GM06990 (cell line): ENCODE results near the gene SYNGR1.

ENCODE experiments used
- DNase-seq: peaks from one replicate; pipeline ENCODE4 v3.0.0-alpha.2; 2011; ENCODE audit not compliant: insufficient read length; ENCODE audit errors: extremely low read depth
- H3K27me3 ChIP-seq: replicated peaks from 2 replicates; pipeline ENCODE4 v1.6.0; 2011; ENCODE audit warnings: low read length; ENCODE audit not compliant: control insufficient read depth, insufficient read depth
- H3K36me3 ChIP-seq: 2 replicates; pipeline ENCODE4 v1.5.1; 2011; ENCODE audit warnings: low read length; ENCODE audit not compliant: control insufficient read depth, insufficient read depth
- H3K4me3 ChIP-seq: replicated peaks from 2 replicates; pipeline ENCODE4 v1.5.1; 2011; ENCODE audit warnings: low read depth, mild to moderate bottlenecking, control low read depth, low read length
- TF ChIP-seq, protein P1 (sequence below): IDR thresholded peaks from 2 replicates; pipeline ENCODE4 v1.5.1; 2011; ENCODE audit warnings: low read length, control low read depth, mild to moderate bottlenecking, inconsistent platforms; ENCODE audit not compliant: insufficient read depth, poor library complexity, severe bottlenecking

SYNGR1 gene, protein sequence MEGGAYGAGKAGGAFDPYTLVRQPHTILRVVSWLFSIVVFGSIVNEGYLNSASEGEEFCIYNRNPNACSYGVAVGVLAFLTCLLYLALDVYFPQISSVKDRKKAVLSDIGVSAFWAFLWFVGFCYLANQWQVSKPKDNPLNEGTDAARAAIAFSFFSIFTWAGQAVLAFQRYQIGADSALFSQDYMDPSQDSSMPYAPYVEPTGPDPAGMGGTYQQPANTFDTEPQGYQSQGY

GRCh38 chr22:39349967-39350726, at the start of gene SYNGR1:
SYNGR1 (plus strand) TSS chr22:39349991; CDS start chr22:39350011, 20 bp downstream.
- H3K4me3 ChIP-seq, result peak within 1 kb of the TSS; percentile 58
- H3K36me3 ChIP-seq, result no peaks in the 10 kb centered on the region
- H3K27me3 ChIP-seq, result no peaks in the 10 kb centered on the region
- DNase-seq, result no peak
- TF ChIP-seq, protein P1, sequence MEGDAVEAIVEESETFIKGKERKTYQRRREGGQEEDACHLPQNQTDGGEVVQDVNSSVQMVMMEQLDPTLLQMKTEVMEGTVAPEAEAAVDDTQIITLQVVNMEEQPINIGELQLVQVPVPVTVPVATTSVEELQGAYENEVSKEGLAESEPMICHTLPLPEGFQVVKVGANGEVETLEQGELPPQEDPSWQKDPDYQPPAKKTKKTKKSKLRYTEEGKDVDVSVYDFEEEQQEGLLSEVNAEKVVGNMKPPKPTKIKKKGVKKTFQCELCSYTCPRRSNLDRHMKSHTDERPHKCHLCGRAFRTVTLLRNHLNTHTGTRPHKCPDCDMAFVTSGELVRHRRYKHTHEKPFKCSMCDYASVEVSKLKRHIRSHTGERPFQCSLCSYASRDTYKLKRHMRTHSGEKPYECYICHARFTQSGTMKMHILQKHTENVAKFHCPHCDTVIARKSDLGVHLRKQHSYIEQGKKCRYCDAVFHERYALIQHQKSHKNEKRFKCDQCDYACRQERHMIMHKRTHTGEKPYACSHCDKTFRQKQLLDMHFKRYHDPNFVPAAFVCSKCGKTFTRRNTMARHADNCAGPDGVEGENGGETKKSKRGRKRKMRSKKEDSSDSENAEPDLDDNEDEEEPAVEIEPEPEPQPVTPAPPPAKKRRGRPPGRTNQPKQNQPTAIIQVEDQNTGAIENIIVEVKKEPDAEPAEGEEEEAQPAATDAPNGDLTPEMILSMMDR, result no peak

DNA sequence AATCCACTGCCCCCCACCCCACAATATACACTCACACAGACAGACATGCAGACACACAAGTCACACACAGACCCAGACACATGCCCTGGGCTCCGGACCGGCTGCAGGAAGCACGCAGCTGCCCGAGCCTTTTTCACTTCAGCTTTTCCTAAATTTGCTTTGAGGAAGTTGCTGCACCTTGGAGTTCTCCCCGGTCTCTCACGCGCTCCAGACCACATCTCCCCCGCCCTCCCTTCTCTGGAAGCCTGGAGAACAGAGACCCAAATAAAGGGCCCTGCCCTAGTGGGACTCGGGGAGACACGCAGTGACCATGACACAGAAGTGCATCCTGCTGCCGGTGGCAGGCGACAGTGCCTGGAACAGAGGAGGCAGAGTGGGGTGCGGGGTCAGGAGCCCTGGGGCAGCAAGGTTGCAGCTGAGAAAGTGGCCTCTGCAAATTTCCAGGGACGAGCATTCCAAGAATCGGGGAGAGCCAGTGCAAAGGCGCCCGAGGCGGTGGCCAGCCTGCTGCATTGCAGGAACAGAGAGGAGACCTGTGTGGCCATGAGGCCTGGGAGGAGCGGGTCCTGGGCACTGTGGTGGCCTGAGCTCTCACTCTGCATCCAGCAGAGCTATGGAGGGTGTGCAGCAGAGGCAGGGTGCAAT, 49.5 kb upstream of the SYNGR1 start:
- TF ChIP-seq, protein P1, result no peak
- DNase-seq, result no peak
- no peak overlapping the region; the same call in 1 of the 2 replicates for H3K4me3 ChIP-seq
- H3K36me3 ChIP-seq, result no peaks in the 10 kb centered on the region
- H3K27me3 ChIP-seq, result no peaks in the 10 kb centered on the region

- DNase-seq, result no peak
- no peaks in the 10 kb centered on the region for H3K36me3 ChIP-seq
- no peaks in the 10 kb centered on the region for H3K27me3 ChIP-seq
- H3K4me3 ChIP-seq, result no peak overlapping the region
- TF ChIP-seq, protein P1, result no peak
Measured at GRCh38 chr22:39301108-39301507, 48.7 kb upstream of the SYNGR1 start.

DNA sequence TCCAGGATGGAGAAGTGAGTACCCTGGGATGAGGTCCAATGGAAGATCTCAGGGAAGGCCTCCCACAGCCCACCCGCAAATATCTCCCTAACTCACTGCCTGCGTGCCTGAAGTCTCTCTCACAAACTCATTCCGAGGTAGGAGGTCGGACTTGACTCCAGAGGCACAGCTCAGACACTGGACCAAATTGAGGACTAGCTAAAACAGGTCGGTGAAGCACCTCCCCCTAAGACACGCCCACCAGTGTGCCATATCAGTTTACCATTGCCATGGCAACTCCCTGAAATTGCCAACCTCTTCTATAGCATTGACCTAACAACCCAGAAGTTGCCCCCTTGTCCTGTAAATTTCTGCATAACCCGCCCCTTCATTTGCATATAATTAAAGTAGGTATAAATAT, 47.9 kb upstream of the SYNGR1 start:
- H3K36me3 ChIP-seq, result no peaks in the 10 kb centered on the region
- no peaks in the 10 kb centered on the region for H3K27me3 ChIP-seq
- H3K4me3 ChIP-seq, result no peak overlapping the region
- TF ChIP-seq, protein P1, result no peak
- no peak for DNase-seq

- no peaks in the 10 kb centered on the region for H3K36me3 ChIP-seq
Measured at GRCh38 chr22:39302431-39302960, 47.3 kb upstream of the SYNGR1 start.

More at GRCh38 chr22:39302431-39302960, 47.3 kb upstream of the SYNGR1 start:
- DNase-seq, result no peak
- no peak overlapping the region for H3K4me3 ChIP-seq
- TF ChIP-seq, protein P1, result no peak
- no peaks in the 10 kb centered on the region for H3K27me3 ChIP-seq
